IMR-90 (cell line): ENCODE measurements around the gene GFRA4. TPM values are rescaled to one million over a fixed set of nuclear protein-coding genes. Genes with fewer than 3 reads are reported as not detected.

Experiments
- ATAC-seq: fragments of 200-7000 bp; cut with Tn5 transposase; 2 replicates; pipeline ENCODE4 v1.9.1; 2020; ENCODE audit warnings: low read depth, mild to moderate bottlenecking, moderate library complexity
- BruUV-seq: library from RNA; stranded (reverse); fragments of 400-500 nt; replicated peaks from 2 replicates; lab custom pipeline; 2021; lab: Mats Ljungman, UMichigan
- CTCF ChIA-PET: fragments of 300-600 bp; formaldehyde crosslinking; extraction: SDS; loops from one replicate; lab custom pipeline; 2021; ENCODE audit warnings: antibody characterized with exemption; lab: Yijun Ruan, JAX
- POLR2A ChIA-PET: fragments of 300-600 bp; sonication (Branson Sonifier 250); formaldehyde crosslinking; loops from one replicate; lab custom pipeline; 2022; ENCODE audit warnings: antibody characterized with exemption; ENCODE audit not compliant: unreplicated experiment; lab: Charles Lee
- DNase-seq: peaks from one replicate; pipeline ENCODE4 v3.0.0; 2013
- H2AFZ ChIP-seq: replicated peaks from 2 replicates; pipeline ENCODE3; 2013; ENCODE audit warnings: low read length, mild to moderate bottlenecking; ENCODE audit not compliant: poor library complexity
- H2AK5ac ChIP-seq: 2 replicates; pipeline ENCODE4 v1.6.1; 2013; ENCODE audit warnings: low read depth, low read length, inconsistent platforms
- H2AK9ac ChIP-seq: replicated peaks from 2 replicates; pipeline ENCODE3; 2013; ENCODE audit warnings: mild to moderate bottlenecking, low read depth, low read length, moderate library complexity; ENCODE audit not compliant: poor library complexity
- H2BK120ac ChIP-seq: 2 replicates; pipeline ENCODE4 v1.6.1; 2013; ENCODE audit warnings: low read depth, low read length, inconsistent platforms
- H2BK15ac ChIP-seq: 3 replicates; pipeline ENCODE4 v1.6.1; 2013; ENCODE audit warnings: low read depth, low read length, inconsistent platforms
- H2BK20ac ChIP-seq: 2 replicates; pipeline ENCODE4 v1.6.1; 2013; ENCODE audit warnings: low read depth, mild to moderate bottlenecking, inconsistent platforms, low read length, moderate library complexity
- H2BK5ac ChIP-seq: 2 replicates; pipeline ENCODE4 v1.6.1; 2013; ENCODE audit warnings: mild to moderate bottlenecking, low read depth, low read length, inconsistent platforms; ENCODE audit not compliant: poor library complexity, severe bottlenecking
- H3K14ac ChIP-seq: replicated peaks from 2 replicates; pipeline ENCODE4 v1.6.1; 2013; ENCODE audit warnings: low read depth, low read length, inconsistent platforms
- H3K18ac ChIP-seq: 2 replicates; pipeline ENCODE4 v1.6.1; 2013; ENCODE audit warnings: low read depth, low read length, control low read depth
- H3K23ac ChIP-seq: 2 replicates; pipeline ENCODE4 v1.6.1; 2013; ENCODE audit warnings: low read depth, low read length, inconsistent platforms
- H3K27ac ChIP-seq: 2 replicates; pipeline ENCODE4 v1.5.1; 2013; ENCODE audit warnings: mild to moderate bottlenecking, control low read depth, low read length; ENCODE audit not compliant: insufficient read depth
- H3K27me3 ChIP-seq: 2 replicates; pipeline ENCODE4 v1.6.1; 2013; ENCODE audit warnings: low read length; ENCODE audit not compliant: control insufficient read depth, insufficient read depth
- H3K36me3 ChIP-seq: 2 replicates; pipeline ENCODE4 v1.6.1; 2013; ENCODE audit warnings: low read length, mixed read lengths; ENCODE audit not compliant: control insufficient read depth, insufficient read depth
- H3K4ac ChIP-seq: 2 replicates; pipeline ENCODE4 v1.6.1; 2013; ENCODE audit warnings: low read depth, low read length, inconsistent platforms
- H3K4me1 ChIP-seq: 2 replicates; pipeline ENCODE4 v1.6.1; 2013; ENCODE audit warnings: low read length, mixed read lengths; ENCODE audit not compliant: control insufficient read depth, insufficient read depth
- H3K4me2 ChIP-seq: 2 replicates; pipeline ENCODE4 v1.6.1; 2013; ENCODE audit warnings: low read depth, mild to moderate bottlenecking, control low read depth, low read length, moderate library complexity
- H3K4me3 ChIP-seq: 2 replicates; pipeline ENCODE4 v1.5.1; 2013; ENCODE audit warnings: low read depth, mild to moderate bottlenecking, control low read depth, low read length, moderate library complexity; ENCODE audit not compliant: insufficient read depth
- H3K56ac ChIP-seq: 2 replicates; pipeline ENCODE4 v1.6.1; 2013; ENCODE audit warnings: low read length, inconsistent platforms; ENCODE audit not compliant: insufficient read depth; ENCODE audit errors: extremely low read depth
- H3K79me1 ChIP-seq, 2 experiments: 2 replicates each; pipeline ENCODE4 v1.6.1; 2013; ENCODE audit warnings: low read length in 2 of 2, inconsistent platforms in 1 of 2, low read depth in 1 of 2
- H3K9ac ChIP-seq: 2 replicates; pipeline ENCODE4 v1.6.1; 2013; ENCODE audit warnings: low read depth, low read length, control low read depth
- H3K9me1 ChIP-seq: 2 replicates; pipeline ENCODE4 v1.6.1; 2013; ENCODE audit warnings: low read length, inconsistent platforms; ENCODE audit not compliant: insufficient read depth
- H3K9me3 ChIP-seq: 2 replicates; pipeline ENCODE4 v1.6.1; 2013; ENCODE audit warnings: low read length; ENCODE audit not compliant: control insufficient read depth, insufficient read depth
- H4K20me1 ChIP-seq: 2 replicates; pipeline ENCODE4 v1.6.1; 2013; ENCODE audit warnings: low read length, inconsistent platforms; ENCODE audit not compliant: insufficient read depth
- H4K5ac ChIP-seq: 2 replicates; pipeline ENCODE4 v1.6.1; 2013; ENCODE audit warnings: mild to moderate bottlenecking, low read depth, low read length, control low read depth
- H4K8ac ChIP-seq, 2 experiments: 2 replicates each; pipeline ENCODE4 v1.6.1; 2013; ENCODE audit warnings: low read depth in 2 of 2, low read length in 2 of 2, control low read depth in 1 of 2, inconsistent platforms in 1 of 2
- H4K91ac ChIP-seq: 2 replicates; pipeline ENCODE4 v1.6.1; 2013; ENCODE audit warnings: low read depth, low read length, inconsistent platforms; ENCODE audit not compliant: insufficient read depth
- CEBPB ChIP-seq: IDR thresholded peaks from 2 replicates; pipeline ENCODE4 v1.6.1; 2012; ENCODE audit warnings: low read depth, low read length, improper control_type of control experiment
- MAFK ChIP-seq: IDR thresholded peaks from 2 replicates; pipeline ENCODE4 v1.6.1; 2012; ENCODE audit warnings: low read depth, low read length, improper control_type of control experiment
- MXI1 ChIP-seq: IDR thresholded peaks from 2 replicates; pipeline ENCODE4 v1.6.1; 2012; ENCODE audit warnings: low read depth, mild to moderate bottlenecking, low read length, moderate library complexity, borderline replicate concordance
- RAD21 ChIP-seq: IDR thresholded peaks from 2 replicates; pipeline ENCODE4 v1.6.1; 2012; ENCODE audit warnings: low read length, improper control_type of control experiment
- RFX5 ChIP-seq: IDR thresholded peaks from 2 replicates; pipeline ENCODE4 v1.8.0; 2012; ENCODE audit warnings: low read depth, mild to moderate bottlenecking, low read length, moderate library complexity
- SMC3 ChIP-seq: fragments of 150-350 bp; IDR thresholded peaks from 2 replicates; pipeline ENCODE4 v1.6.1; 2016; ENCODE audit warnings: low read depth, mild to moderate bottlenecking, antibody characterized with exemption, low read length, moderate library complexity
- USF2 ChIP-seq: fragments of 150-350 bp; IDR thresholded peaks from 2 replicates; pipeline ENCODE4 v1.6.1; 2017; ENCODE audit warnings: mild to moderate bottlenecking, antibody characterized with exemption, low read length, low read depth
- WGBS, 2 experiments: methylation state at CpG; one replicate each; pipeline versions ENCODE4 v1.1.5 to v1.1.7; 2013; ENCODE audit warnings: missing lambda C conversion rate in 2 of 2; ENCODE audit not compliant: insufficient read length in 1 of 2; ENCODE audit errors: extremely low coverage in 2 of 2; 5-methylcytosine and 5-hydroxymethylcytosine counted together
- dilution Hi-C: fragments of 300-500 bp; cut with HindIII; formaldehyde crosslinking; loops from one replicate; pipeline ENCODE4 v1.14.3; 2018; ENCODE audit warnings: low sequenced_read_pairs; ENCODE audit not compliant: unreplicated experiment
- in situ Hi-C: fragments of 300-500 bp; cut with MboI; formaldehyde crosslinking; loops from 3 replicates; pipeline ENCODE4 v1.14.3; 2019; ENCODE audit warnings: low sequenced_read_pairs, inconsistent platforms, mixed read lengths
- intact Hi-C: fragments of 100-400 bp; cut with micrococcal nuclease; formaldehyde crosslinking; loops from 2 replicates; pipeline ENCODE4 v1.10.0; 2022
- polyA plus RNA-seq, 3 experiments: library from polyadenylated mRNA; depleted of rRNA; stranded (reverse); fragments of >200 nt; gene quantifications; 2 replicates each; pipeline ENCODE4 v1.2.3, GENCODE V29; 2012; ENCODE audit warnings: low replicate concordance in 1 of 3
- total RNA-seq: library from RNA; depleted of rRNA; stranded (reverse); fragments of >200 nt; gene quantifications from 2 replicates; pipeline ENCODE4 v1.2.3, GENCODE V29; 2012
- TF ChIP-seq, protein P1 (sequence below): conservative IDR thresholded peaks from 2 replicates; pipeline ENCODE4 v1.5.1; 2012; ENCODE audit warnings: mild to moderate bottlenecking, low read depth, low read length, improper control_type of control experiment

Gene GFRA4
- total and polyA plus RNA-seq, 2 of the 4 experiments (the other 2 are of a cell fraction), result not detected

DNA sequence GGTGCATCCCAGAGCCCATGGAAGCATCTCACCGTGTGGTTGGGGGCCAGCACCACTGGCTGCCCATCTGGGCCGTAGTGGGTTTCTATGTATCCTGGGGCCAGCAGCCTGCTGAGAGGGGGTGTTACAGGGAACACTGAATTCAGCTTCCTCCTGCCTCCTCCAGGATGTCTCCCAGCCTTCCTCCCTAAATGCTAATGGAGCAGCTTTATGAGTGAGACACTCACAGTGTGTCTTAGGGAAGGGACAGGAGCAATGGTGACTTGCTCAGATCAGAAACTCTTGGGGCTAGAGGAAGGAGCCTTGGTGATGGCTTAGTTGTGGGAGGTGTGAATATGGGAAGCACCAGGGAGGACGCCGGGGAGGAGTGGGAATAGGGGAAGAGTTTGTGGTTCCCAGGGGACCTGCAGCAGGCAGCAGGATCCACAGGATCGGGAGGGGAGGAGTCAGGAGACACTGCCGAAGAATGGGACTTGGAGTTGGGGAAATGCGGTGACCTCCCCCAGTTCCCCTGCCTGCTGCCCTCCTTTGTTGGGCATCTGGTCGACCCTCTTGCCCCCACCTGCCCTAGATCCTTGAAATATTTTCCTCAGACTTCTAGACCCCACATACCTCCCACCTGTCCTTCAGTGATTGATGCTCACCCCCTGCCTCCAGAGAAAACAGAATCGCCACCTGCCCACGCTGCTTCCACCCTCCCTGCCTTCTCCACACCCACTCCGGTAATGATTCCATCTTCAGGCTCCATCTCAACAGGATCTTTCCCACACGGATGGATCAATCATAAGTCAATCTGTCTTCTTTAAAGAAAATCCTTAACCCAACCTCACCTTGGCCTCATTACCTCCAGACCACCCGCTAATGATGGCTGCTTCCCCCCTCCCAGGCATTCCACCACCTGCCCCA lies 12.0 kb upstream of the GFRA4 start:
- Histone ChIP-seq H4K5ac (no peak overlapping the region), H2AFZ (peak overlapping the region; percentile 43), H3K36me3 (no peaks in the 10 kb centered on the region), H3K9me1 (no peaks in the 10 kb centered on the region), H3K9me3 (no peaks in the 10 kb centered on the region), H2BK120ac (no peak overlapping the region), H4K91ac (no peak overlapping the region), H3K4me1 (peaks cover 8% of the 10 kb centered on the region), H2AK5ac (no peak overlapping the region), H3K14ac (no peak overlapping the region), H2BK20ac (no peak overlapping the region), H3K56ac (no peak overlapping the region), H3K27me3 (peaks cover 54% of the 10 kb centered on the region), H3K79me1 (no peaks in the 10 kb centered on the region), H2BK15ac (no peak overlapping the region), H3K4me2 (no peak overlapping the region), H3K4me3 (no peak overlapping the region), H2AK9ac (no peak overlapping the region), H3K18ac (no peak overlapping the region), H4K8ac (no peak overlapping the region), H3K27ac (no peak overlapping the region), H3K4ac (no peak overlapping the region), H3K23ac (no peak overlapping the region), H3K9ac (no peak overlapping the region), H2BK5ac (no peak overlapping the region), H4K20me1 (no peaks in the 10 kb centered on the region)
- no peak for ATAC-seq
- TF ChIP-seq USF2 (no peak), CEBPB (no peak), RFX5 (no peak), MAFK (no peak), RAD21 (no peak), MXI1 (no peak), SMC3 (no peak)
- TF ChIP-seq, protein P1, sequence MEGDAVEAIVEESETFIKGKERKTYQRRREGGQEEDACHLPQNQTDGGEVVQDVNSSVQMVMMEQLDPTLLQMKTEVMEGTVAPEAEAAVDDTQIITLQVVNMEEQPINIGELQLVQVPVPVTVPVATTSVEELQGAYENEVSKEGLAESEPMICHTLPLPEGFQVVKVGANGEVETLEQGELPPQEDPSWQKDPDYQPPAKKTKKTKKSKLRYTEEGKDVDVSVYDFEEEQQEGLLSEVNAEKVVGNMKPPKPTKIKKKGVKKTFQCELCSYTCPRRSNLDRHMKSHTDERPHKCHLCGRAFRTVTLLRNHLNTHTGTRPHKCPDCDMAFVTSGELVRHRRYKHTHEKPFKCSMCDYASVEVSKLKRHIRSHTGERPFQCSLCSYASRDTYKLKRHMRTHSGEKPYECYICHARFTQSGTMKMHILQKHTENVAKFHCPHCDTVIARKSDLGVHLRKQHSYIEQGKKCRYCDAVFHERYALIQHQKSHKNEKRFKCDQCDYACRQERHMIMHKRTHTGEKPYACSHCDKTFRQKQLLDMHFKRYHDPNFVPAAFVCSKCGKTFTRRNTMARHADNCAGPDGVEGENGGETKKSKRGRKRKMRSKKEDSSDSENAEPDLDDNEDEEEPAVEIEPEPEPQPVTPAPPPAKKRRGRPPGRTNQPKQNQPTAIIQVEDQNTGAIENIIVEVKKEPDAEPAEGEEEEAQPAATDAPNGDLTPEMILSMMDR, result no peak
- in situ Hi-C loops, result no loop called here
- CTCF ChIA-PET, result interaction anchor here (0.5 to 2.9 kb wide), 4 partner anchors 32 to 151 kb away, joined by 3 to 19 read pairs (median 6); no protein-coding TSS in a partner anchor
- intact Hi-C loops, result loop anchor here (5.0 to 10.0 kb wide), 2 partner anchors 92 to 410 kb away; partner anchors contain the start of gene ADISSP
- dilution Hi-C loops, result no loop called here
- no TSS peak for BruUV-seq
- WGBS, 2 experiments, result 29% methylated on average over 3 of the region's 13 CpGs; no CpG with 5 or more reads in 1 of the 2 experiments
- POLR2A ChIA-PET, result no interaction called here
- DNase-seq, result no peak
